ENCODE results near the gene NBPF26. TPM values are rescaled to one million over a fixed set of nuclear protein-coding genes. Genes with fewer than 3 reads are reported as not detected.
"Not testable (repeated sequence)": the region's sequence is repeated elsewhere in the genome, so short reads cannot be mapped to it uniquely, and the experiment has no call there.

NBPF26 gene
- total and polyA plus RNA-seq, 9 of the 15 experiments (the other 6 are each of a cell fraction or from before 2014, with no cell fraction given) = 0.13 to 6.6 (median 5.2) TPM

- TF ChIP-seq, protein P1, sequence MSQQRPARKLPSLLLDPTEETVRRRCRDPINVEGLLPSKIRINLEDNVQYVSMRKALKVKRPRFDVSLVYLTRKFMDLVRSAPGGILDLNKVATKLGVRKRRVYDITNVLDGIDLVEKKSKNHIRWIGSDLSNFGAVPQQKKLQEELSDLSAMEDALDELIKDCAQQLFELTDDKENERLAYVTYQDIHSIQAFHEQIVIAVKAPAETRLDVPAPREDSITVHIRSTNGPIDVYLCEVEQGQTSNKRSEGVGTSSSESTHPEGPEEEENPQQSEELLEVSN (IDR thresholded peaks at IDR 0.05; ENCODE audit: borderline replicate concordance in 1 of 2, extremely low read depth in 1 of 2, insufficient read depth in 1 of 2, insufficient read length in 1 of 2, low read depth in 1 of 2, low read length in 1 of 2, poor library complexity in 1 of 2, severe bottlenecking in 1 of 2) = peak in 1 of 2 experiments; percentile 36
Observed at GRCh38 chr1:120850537-120851421, 127.0 kb downstream of the NBPF26 start (continued).

GRCh38 chr1:120858144-120858543 lies 134.4 kb downstream of the NBPF26 start:
- DNase-seq (ENCODE audit: extremely low read depth in 1 of 4, low spot score in 3 of 4); CTCF ChIA-PET (ENCODE audit: low intra/inter-chr PET ratio); H4K20me1 ChIP-seq (replicated peaks; ENCODE audit: control insufficient read depth, insufficient read depth, low read length); intact Hi-C loops (cut with micrococcal nuclease); H3K9ac ChIP-seq (ENCODE audit: insufficient read depth in 1 of 2, low read depth in 2 of 2, low read length in 2 of 2); H2AFZ ChIP-seq (ENCODE audit: low read depth, low read length); POLR2A ChIA-PET; H3K9me3 ChIP-seq (replicated peaks; ENCODE audit: control insufficient read depth, insufficient read depth, low read depth, low read length); H3K9me1 ChIP-seq (ENCODE audit: control insufficient read depth, insufficient read depth, low read length); H3K79me2 ChIP-seq (ENCODE audit: control insufficient read depth, insufficient read depth, low read length); H3K36me3 ChIP-seq (ENCODE audit: control insufficient read depth, insufficient read depth, low read length); H3K4me3 ChIP-seq; BruUV-seq (replicated peaks); ATAC-seq; H3K4me2 ChIP-seq (ENCODE audit: insufficient read depth, low read length); H3K27ac ChIP-seq (ENCODE audit: extremely low read depth, low read depth, low read length); in situ Hi-C loops (cut with MboI); H3K27me3 ChIP-seq (ENCODE audit: control insufficient read depth in 2 of 2, insufficient read depth in 2 of 2, low read length in 2 of 2); H3K4me1 ChIP-seq (replicated peaks in 1 of 2; ENCODE audit: control insufficient read depth in 2 of 2, insufficient read depth in 2 of 2, low read length in 2 of 2); FAIRE-seq: not testable (repeated sequence)
- no CpG with 5 or more reads among the region's 2 CpGs for WGBS (ENCODE audit: insufficient coverage, low coverage, missing lambda C conversion rate)

- no CpG with 5 or more reads among the region's 8 CpGs for WGBS (ENCODE audit: insufficient coverage, low coverage, missing lambda C conversion rate)
- not testable (repeated sequence) for FAIRE-seq
Observed at GRCh38 chr1:120859615-120860234, 136.0 kb downstream of the NBPF26 start.

More at GRCh38 chr1:120859615-120860234, 136.0 kb downstream of the NBPF26 start:
- BruUV-seq (replicated peaks); H3K27ac ChIP-seq (ENCODE audit: extremely low read depth, low read depth, low read length); ATAC-seq; POLR2A ChIA-PET; H2AFZ ChIP-seq (ENCODE audit: low read depth, low read length); H4K20me1 ChIP-seq (replicated peaks; ENCODE audit: control insufficient read depth, insufficient read depth, low read length); intact Hi-C loops (cut with micrococcal nuclease); H3K36me3 ChIP-seq (ENCODE audit: control insufficient read depth, insufficient read depth, low read length); H3K4me2 ChIP-seq (ENCODE audit: insufficient read depth, low read length); in situ Hi-C loops (cut with MboI); H3K9me1 ChIP-seq (ENCODE audit: control insufficient read depth, insufficient read depth, low read length); H3K79me2 ChIP-seq (ENCODE audit: control insufficient read depth, insufficient read depth, low read length); CTCF ChIA-PET (ENCODE audit: low intra/inter-chr PET ratio); DNase-seq (ENCODE audit: extremely low read depth in 1 of 4, low spot score in 3 of 4); H3K9ac ChIP-seq (ENCODE audit: insufficient read depth in 1 of 2, low read depth in 2 of 2, low read length in 2 of 2); H3K4me3 ChIP-seq; H3K27me3 ChIP-seq (ENCODE audit: control insufficient read depth in 2 of 2, insufficient read depth in 2 of 2, low read length in 2 of 2); H3K4me1 ChIP-seq (replicated peaks in 1 of 2; ENCODE audit: control insufficient read depth in 2 of 2, insufficient read depth in 2 of 2, low read length in 2 of 2); H3K9me3 ChIP-seq (replicated peaks; ENCODE audit: control insufficient read depth, insufficient read depth, low read depth, low read length): not testable (repeated sequence)
